ENCODE data around the gene ZFAND3. TPM values are rescaled to one million over a fixed set of nuclear protein-coding genes. Genes with fewer than 3 reads are reported as not detected.

Gene ZFAND3
- total RNA-seq, 1 experiment from 2014 or later = 12.9 TPM

DNA sequence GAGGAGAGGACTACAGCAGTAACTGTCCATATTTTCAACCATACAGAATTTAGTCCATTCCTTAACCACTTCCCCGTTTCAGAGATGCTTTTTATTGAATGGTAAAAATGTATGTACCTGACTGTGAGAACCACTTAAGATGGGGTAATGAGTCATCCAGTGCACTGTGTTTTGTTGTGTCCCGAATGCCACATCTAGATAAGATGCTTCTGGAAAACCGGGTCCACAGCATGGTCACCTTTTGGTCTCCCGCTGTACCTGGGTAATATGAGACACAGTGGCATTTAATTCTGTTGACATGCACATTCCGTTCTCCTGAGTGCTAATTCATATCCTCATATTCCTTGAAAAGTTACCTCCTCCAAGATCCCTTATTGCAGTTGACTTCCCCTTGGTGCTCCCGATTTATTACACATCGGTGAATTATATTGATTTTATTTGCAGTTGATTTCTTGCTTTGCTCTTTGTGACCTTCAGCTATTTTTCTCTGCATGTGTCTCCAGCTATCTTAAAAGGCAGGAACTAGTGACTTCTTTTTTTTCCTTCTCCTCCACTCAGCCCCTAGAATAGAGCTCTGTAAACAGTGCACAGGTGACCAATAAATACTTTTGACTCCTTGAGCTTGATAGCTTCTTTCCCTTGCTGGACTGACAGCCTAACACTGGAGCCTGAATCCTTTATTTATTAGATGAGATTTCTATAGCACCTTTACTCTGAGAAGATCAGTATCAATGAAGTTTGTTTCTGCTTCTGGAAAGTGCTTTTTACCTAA lies 314.6 kb downstream of the ZFAND3 start:
- DNase-seq (ENCODE audit: low read depth) = no peak

- DNase-seq (ENCODE audit: low read depth) = no peak
Measured at GRCh38 chr6:38134704-38135088, 315.2 kb downstream of the ZFAND3 start.

DNA sequence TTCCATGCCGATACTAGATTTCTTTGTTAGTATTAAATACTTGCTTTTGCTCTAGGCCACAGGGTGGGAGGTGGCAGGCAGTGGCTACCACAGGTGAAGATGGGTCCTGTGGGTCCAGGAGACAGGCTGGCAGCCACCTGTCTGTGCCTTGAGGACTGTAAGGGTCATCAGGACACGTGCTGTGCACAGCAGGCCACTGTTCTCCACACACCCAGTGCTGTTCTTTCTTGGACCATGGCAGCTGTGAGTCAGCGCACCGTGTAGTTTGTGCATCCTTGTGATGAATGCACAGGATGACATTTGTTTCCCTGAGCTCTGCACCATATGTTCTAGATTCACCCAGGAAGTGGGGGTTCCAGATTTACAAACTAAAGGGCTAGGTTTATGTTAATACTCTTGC lies 317.0 kb downstream of the ZFAND3 start:
- no peak for DNase-seq (ENCODE audit: low read depth)

DNA sequence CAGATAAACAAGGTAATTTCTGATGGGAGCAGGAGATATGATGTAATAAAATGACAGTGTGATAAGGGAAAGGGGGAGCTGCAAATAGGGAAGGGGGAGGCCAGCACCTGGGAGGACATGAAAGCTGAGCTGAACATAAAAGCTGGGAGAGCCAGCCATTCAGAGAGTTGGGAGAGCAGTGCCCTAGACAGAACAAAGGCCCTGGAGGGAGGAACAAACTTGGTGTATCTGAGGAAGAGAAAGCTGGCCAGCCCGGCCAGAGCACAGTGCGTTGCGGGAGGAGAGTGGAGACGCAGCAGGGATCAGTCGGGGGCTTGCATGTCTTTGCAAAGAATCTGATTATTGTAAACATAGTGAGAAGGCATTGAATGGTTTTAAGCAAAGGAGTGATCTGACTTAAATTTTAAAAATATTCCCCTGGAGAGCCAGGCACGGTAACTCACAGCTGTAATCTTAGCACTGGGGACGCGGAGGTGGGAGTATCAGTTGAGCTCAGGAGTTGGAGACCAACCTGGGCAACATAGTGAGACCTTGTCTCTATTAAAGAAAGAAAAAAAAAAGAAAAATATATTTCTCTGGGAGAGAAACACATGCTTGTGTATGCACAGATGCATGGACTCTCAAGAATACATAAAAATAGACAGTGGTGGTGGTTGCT lies 318.2 kb downstream of the ZFAND3 start:
- no peak for DNase-seq (ENCODE audit: low read depth)

DNA sequence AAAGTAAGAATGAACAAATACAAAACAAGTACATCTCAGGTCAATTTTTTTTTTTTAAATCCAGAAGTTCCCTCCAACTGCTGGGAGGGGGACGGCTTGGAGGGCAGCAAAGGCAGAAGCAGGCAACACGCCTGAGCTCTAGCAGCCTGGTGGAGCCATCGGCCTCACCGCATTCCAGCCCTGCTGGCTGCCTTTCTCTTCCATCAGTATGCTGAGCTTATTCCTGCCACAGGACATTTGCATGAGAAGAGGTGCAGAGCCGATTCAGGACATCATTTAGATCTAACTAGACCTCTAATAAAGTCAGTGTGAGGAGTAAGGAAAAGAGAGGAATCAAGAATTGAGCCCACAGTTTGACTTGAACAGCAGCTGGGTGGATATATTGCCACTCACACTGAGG lies 318.8 kb downstream of the ZFAND3 start:
- no peak for DNase-seq (ENCODE audit: low read depth)

DNA sequence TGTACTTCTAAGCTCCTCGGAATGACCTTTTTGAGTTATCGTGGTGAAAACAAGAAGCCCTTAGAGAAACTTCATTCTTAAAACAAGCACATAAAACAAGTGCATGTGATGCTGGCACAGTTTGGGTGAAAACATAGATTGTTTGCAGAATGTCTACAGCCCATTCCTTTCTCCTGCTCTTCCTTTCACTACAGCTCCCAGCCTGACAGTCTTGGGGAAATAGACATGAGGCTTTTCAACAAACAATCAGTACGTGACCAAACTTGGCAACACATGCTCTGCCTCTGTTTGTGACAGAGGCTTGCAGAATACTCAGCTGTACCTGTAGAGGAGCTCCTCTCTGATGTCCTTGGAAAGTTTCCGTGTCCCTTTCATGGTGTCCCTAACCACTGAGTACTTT lies 321.6 kb downstream of the ZFAND3 start:
- no peak for DNase-seq (ENCODE audit: low read depth)

GRCh38 chr6:38141716-38142115 lies 322.2 kb downstream of the ZFAND3 start:
- DNase-seq (ENCODE audit: low read depth) = no peak

DNA sequence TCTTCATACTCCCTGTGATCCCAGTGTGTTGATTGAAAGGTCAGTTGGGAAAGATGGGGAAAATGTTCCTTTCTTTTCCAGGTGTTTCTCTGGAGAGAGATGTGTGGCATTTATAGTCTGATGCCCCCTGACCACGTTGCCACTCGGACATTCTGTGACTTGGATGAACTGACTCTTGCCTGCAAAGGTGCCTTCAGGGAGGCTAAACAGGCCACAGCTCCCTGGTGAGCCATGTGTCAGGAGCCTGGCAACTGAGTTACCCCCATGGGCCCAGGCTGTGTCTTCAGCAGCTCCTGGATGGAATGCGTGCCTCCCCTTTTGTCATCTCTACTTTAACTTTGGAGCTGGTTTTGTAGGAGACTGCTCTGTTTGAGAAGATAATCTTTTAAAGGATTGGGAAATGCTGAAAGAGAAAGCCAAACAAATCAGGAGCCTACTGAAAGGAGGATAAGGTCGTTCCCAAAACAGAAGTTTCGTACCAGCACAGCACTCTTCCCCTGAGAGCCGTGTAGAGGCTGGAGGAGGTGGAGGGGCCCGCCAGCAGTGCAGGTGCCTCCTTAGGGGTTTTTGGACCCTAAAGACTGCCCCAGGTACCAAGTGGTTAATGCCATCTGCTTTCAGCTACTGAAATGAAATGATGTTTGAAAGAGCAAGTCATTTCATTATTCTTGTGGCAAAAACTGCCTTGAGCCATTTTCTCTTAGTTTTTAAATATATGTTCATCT lies 322.8 kb downstream of the ZFAND3 start:
- no peak for DNase-seq (ENCODE audit: low read depth)

DNA sequence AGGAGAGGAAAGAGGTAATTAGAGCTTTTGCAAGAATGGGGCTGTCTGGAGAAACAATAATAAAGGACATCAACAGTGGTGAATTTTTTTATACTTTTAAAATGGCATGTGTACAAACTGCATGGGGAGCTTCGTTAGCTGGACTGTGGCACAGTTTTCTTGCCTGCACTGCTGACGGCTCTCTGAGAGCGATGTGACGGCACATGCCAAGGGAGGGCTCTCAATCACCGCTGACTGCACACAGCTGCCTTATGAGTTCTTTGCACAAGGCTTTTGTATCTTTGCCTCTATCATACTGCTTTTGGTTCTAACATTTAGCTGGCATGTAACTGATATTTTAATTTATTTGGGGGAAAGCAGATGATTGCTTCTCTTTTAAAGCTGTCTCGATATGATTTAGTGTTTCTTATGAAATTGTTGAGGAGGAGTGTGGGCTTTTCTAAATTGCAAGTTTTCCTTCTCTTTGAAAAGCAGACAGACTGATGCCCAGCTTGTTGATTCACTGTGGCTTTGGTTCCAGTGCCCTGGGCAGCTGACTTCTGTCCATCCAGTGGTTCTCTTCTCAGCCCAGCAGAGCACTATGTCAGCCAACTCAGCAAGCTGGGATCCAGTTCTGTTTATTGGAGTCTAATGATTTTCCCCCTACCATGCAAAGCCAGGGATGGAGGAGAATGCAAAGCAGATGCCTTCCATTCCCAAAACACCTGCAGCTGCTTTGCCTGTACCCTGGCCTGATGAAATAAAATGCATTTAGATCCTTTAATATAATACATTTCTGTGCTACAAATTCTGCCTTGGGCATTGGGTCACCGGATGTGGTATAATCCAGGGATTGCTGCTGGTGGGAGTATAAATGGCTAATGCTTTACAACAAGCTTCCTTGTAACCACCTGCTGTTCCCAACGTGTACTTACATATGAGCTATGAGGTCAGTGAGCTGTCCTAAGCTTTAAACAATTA lies 323.9 kb downstream of the ZFAND3 start:
- no peak for DNase-seq (ENCODE audit: low read depth)

DNA sequence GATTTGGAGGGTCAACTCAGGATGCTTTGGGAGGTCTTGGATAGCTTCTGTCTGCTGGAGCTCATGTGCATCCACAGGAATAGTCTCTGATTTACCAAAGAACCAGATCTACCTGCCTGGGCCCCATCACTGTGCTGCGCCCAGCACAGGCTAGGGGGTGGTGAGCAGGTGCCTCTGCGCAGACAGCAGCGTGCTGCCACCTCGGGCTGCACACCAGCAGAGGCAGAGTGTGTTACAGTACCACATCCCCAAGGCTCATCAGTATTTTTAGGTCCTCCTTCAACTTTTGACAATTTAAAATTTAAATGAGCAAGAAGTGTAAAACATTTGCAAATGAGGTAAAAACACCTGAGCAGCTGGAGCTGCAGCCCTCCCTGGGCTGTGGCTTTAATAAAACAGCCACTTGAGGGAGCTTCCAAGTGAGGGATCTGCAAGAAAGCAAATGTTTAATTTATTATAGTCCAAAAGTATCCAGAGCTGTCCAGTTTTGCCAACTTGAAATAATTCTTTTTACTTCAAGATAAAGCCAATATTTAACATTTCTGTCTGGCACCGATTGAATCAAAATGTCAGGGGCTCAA lies 324.9 kb downstream of the ZFAND3 start:
- DNase-seq (ENCODE audit: low read depth) = no peak

DNA sequence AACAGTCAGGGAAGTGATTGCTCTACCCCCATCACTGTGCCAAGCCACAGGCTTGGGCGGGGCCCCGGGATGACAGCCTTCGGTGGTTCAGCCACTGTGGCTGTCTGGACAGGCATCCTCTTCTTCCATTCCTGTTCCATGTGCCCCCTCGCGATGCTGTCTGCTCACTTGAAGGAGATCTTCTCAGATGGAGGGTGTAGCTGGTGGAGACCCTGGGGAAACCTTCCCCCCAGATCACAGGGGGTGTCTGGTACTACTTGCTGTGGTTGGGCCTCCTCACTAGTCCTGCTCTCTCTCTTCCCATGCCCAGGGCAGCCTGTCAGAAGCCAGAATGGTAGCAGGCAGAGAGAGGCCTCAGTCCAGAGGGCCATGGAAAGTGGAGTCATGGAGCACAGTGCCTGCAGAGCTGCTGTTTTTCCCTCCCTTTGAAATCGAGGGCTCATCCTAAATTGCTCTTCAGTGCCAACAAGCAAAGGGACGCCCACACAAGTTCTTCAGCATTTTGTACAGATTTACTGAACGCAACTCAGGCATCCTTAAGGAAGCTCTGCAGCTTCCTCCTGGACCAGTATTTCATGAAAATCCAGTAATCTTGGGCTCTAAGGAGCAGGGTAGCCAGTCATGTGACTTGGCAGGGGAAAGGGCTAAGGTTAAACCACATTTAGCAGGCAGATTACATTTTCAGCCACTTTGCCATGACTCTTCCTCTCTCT lies 326.6 kb downstream of the ZFAND3 start:
- no peak for DNase-seq (ENCODE audit: low read depth)

DNA sequence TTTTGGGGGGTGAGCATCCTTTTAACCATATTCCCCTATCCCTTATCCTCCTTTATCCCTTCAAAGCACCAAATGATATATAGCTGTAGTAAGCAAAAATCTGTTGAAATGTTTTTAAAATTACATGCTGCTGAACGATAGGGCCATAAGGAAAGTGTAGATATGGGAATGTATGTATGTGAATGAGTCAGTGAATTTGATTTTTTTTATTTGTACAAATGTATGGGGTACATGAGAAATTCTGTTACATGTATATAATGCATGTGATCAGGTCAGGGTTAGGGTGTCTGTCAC lies 327.2 kb downstream of the ZFAND3 start:
- no peak for DNase-seq (ENCODE audit: low read depth)

- no peak for DNase-seq (ENCODE audit: low read depth)
Measured at GRCh38 chr6:38148606-38149005, 329.1 kb downstream of the ZFAND3 start.

DNA sequence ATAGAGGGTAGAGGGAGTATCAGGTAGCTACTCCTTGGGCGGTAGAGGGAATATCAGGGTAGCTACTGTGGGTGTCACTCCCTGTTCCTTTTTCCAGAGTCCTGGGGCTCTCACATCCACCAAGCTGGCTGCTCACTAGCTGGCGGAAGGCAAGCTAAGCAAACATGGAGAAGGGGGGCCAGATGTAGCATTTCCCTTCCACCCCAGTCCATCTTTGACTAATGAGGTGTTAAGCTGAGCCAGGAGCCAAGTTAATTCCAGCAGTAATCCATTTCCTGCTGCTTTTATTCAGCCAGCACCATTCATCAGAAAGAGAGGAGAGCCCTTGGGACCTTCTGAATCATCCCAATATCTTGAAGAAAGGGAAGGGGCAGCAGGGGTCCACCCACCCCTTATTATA lies 330.0 kb downstream of the ZFAND3 start:
- DNase-seq (ENCODE audit: low read depth) = no peak

GRCh38 chr6:38150021-38150420 lies 330.5 kb downstream of the ZFAND3 start:
- no peak for DNase-seq (ENCODE audit: low read depth)

- DNase-seq (ENCODE audit: low read depth) = no peak
Measured at GRCh38 chr6:38150681-38151296, 331.3 kb downstream of the ZFAND3 start.

GRCh38 chr6:38151580-38152500 lies 332.3 kb downstream of the ZFAND3 start:
- no peak for DNase-seq (ENCODE audit: low read depth)

DNA sequence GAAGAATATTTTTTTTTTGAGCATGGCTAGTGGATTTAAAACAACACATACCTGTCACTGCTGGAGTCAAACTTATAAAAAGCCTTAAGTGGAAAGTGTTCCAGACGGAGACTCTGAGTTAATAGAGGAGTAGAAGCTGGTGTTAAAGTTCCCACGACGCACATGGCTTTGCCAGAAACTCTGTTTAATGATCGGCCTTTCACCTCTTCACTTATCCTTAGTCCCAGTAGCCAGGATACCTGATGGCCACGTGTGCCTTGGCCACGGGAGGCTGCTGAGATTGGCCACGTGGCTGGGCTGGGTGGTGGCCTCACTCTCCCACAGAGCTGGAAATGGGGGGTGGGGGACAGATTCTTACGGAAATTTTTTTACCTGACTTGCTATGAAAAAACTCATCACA lies 333.1 kb downstream of the ZFAND3 start:
- DNase-seq (ENCODE audit: low read depth) = no peak

- no peak for DNase-seq (ENCODE audit: low read depth)
Measured at GRCh38 chr6:38153076-38153797, 333.7 kb downstream of the ZFAND3 start.

Measured in Daoy (cell line).